GM18508 (cell line): ENCODE measurements around the gene HK1.
"Not testable (repeated sequence)": the region's sequence is repeated elsewhere in the genome, so short reads cannot be mapped to it uniquely, and the experiment has no call there.

Experiments
- ATAC-seq: cut with Tn5 transposase; IDR thresholded peaks from one replicate; pipeline ENCODE4 v1.9.1; 2021; ENCODE audit warnings: moderate number of reproducible peaks; ENCODE audit not compliant: insufficient read depth, unreplicated experiment

The HK1 gene

DNA sequence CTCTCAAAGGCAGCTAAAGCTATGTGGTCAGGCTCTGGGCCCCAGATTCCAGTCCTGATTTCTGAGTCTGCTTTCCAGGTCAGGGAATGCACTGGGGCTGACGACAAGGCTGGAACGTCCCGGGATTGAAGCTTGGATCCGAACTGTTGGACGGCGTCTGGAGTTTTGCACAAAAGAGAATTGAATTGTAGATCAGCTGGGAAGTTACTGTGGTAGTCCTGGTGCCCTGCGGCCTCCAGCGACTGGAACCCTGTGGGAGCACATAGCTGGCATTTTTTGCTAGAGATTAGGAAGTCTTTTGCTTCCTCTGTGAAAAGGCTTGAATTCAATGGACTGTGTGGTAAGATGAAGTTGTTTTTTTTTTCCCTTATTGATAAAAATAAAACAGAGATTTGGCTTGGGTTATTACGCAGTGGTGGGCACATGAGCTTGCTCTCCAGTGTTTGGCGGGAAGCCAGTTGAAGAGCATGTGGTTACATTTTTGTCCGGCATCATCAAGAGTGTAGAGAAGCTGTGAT is at the start of gene HK1:
HK1 (plus strand) TSS at position 51 of the 518 bp plus-strand sequence.
- no peak for ATAC-seq

DNA sequence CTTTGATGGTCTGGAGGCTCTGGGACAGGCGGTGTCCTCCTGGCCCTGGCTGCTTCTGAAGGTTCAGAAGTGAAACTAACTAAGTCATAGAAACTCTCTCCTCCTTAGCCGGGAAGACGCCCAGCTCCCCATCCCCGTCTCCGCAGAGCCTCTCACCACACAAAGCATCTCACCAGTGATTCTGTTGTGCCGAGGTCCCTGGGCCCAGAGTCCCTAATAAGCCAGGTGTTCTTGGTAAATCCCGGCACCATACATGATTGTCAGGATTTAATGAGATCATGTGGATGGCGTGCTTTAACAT is 48.7 kb upstream of the HK1 start:
- no peak for ATAC-seq

DNA sequence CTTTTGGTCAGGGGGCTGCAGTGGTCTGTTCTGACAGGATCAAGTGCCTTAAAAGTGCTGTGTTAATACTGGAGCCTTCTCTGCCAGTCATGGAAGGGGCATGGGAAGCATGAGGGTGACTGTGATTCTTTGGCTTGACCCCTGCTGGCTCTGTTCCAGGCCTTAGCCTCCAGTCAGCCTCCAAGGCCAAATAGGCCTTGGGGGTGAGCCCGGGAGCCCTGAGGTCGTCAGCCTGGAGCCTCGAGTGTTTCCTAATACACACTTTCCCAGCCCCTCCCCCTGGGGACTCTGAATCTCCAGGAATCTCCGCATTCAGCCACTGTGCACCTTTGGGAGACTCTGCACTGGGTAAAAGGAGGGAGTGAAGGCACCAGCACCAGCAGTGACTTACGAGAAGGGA is 48.2 kb upstream of the HK1 start:
- no peak for ATAC-seq

DNA sequence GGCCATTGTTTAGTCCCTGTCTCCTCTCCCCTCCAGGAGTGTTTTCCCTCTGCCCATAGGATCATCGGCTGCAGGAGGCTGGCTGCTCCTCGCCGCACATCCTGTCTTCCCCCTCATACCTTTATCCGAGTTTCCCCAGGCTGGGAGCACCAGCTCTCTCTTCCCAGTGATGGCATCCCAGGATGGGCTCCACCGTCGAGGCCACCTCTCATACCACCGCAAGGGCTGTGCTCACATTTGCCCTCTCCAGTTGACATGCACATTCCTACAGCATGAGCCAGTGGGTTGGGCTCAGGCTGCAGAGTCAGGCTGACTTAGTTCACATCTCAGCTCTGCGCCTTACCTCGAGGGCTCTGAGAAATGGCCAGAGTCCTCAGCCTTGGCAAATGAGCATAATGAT is 46.0 kb upstream of the HK1 start:
- no peak for ATAC-seq

DNA sequence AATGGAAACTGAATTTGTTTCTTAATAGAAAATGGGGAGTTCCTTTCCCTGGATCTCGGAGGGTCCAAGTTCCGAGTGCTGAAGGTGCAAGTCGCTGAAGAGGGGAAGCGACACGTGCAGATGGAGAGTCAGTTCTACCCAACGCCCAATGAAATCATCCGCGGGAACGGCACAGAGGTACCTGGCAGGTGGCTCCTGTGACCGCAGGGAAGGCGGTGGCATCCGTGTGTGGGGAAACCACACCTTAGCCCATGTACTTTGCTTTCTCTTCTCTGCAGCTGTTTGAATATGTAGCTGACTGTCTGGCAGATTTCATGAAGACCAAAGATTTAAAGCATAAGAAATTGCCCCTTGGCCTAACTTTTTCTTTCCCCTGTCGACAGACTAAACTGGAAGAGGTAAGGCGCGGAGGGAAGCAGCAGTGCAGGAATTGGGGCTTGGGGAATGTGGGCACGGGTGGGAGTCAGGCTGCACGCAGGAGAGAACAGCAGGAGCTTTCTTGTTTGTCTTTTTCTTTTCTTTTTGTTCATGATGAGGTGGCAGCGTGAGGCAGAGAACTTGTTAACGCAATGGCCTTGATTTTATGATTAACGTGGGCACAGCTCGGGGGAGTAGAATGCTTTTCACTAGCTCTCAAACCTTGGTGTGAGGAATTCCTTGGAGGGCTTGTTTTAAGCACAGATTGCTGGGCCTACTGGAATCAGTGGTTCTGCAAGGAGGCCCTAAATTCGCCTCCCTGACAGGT is 45.4 kb upstream of the HK1 start:
- ATAC-seq = no peak

DNA sequence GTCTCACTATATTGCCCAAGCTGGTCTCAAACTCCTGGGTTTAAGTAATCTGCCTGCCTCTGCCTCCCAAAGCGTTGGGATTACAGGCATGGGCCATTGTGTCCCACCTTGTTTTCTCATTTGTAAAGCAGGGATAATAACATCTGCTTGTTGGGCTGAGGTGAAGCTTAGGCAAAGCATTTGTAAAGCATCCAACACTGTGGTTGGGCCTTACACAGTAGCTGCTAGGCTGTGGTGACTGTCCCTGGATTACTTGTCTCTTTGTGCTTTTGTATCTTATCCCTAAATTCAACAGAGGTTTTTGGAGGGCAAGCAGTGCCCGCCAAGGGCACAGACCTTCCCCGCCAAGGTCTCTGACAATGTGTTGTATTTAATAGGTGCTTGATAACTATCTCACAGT is 43.8 kb upstream of the HK1 start:
- ATAC-seq = no peak

DNA sequence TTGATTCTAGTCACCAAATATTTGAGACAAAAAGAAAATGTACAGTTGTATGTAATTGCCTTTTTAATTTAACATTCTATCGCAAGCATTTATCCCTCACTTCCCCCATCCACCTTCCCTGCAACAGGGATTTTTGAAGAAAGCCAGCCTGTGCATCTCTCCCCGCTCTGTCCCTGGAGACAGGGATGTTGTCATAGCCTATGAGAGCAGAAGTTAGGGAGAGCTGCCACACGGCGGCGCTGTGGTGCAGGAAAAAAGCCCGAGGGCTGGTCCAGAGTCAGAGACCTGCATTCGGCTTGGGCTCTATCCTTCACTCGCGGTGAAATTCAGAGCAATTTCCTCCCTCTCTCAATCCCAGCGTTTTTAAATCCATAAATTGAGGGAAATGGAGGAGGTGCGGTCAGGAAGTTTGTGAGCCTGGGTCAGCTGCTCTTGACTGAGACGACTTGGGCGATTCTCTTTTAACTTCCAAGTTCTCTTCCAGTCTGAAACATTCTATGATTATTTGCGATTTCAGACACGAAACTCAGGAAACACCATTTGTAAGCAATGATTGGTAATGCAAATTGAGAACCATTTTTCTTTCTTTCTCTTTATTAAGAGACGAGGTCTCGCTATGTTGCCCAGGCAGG is 40.7 kb upstream of the HK1 start:
- peak; percentile 79 for ATAC-seq

DNA sequence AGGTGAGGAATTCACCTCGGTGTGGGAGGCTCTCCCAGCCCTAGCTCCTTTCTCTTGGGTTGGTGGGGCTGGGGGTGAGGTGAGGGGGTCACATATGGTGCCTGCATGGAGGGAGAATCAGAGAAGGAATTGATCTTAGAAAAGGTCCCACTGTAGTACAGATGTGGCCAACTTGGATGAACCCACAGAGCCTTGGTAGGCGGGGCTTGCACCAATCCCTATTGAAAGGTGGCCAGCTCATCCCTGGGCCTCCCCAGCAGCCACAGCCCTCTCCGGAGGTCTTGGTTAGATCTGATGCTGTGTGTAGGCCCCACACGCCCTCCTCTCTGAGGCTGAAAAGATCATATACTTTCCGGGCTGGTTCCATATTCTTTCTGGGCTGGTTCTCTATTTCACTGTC is 39.2 kb upstream of the HK1 start:
- ATAC-seq = no peak

DNA sequence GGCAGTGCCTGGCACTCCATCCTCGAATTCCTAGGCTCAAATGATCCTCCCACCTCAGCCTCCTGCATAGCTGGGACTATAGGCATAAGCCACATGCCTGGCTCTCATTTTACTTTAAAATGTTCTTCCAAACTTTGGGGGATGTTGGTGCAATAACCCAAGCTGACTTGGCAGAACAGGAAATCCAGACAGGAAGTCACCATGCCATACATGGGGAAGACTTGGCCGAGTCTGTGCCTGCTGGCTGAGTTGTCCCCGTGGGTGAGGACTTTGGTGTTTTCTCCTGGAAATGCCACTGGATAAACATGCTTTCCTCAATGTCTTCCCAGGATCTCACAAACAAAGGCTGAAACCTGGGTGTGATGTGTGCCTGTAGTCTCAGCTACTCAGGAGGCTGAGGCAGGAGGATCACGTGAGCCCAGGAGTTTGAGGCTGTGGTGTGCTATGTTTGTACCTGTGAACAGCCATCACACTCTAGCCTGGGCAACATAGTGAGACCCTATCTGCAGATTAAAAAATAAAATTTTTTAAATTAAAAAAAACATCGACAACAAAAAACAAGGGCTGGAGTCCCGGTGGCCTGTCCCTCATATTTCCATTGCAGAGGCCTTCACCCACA is 38.4 kb upstream of the HK1 start:
- ATAC-seq = no peak

DNA sequence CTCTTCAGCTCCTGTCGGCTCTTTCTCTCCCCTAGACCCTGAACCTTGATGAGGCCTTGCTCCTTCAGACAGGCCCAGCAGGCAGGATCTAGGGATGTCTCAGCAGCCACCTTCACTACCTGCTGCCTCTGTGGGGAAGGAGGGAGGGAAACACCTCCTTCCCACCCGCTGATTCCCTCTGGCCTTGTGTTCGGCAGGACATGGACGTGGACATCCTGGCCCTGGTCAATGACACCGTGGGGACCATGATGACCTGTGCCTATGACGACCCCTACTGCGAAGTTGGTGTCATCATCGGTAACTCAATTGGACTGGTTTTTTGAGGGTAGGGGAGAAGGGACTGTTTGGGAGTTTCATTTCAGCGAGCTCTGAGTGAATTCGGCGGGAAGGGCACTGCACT is 37.8 kb upstream of the HK1 start:
- ATAC-seq = no peak

DNA sequence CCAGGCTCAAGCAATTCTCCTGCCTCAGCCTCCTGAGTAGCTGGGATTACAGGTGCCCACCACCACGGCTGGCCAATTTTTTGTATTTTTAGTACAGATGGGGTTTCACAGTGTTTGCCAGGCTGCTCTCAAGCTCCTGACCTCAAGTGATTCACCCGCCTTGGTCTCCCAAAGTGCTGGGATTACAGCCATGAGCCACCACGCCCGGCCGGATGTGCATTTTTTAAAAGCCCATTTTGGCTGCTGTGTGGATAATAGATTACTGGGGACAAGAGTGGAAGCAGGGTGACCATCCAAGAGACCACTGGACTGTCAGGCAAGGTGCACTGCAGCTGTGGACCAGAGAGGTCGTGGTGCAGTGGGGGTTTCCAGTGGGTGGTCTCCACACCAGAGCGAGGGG is 36.7 kb upstream of the HK1 start:
- ATAC-seq = no peak

DNA sequence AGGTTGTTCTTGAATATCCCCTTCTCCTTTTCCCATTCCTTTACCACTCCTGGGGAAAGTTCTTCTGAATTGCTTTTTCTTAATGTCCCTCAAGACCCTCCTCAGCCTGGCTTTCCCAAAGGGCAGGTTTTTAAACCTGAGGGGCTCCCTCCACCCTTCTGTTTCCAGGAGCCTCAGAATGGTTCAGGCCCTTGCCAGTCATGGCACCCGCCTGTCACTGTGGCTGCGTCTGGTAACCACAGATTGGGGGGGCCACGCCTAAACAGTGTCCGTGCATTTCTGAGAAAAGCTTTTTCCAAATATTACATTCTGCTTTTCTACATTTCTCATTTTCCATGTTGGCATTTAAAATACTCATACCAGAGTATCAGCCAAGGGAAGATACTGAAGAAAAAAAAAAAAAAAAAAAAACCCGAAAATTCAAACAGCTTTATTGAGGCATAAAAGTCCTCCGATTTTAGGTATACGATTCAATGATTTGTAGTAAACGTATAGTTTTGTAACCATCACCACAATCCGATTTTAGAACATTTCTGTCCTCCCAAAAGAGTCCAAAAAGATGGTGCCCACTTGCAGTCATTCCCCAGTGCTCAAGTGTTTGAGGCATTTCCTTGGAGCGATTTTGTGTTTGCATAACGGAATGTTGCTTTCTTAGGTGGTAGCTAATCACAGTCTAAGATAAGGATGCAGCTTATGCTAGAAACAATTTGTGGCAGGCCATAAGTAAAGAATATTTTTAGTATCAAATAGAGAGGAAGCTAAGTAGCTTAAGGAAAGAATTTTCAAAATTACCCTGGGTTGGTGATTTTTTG is 36.0 kb upstream of the HK1 start:
- no peak for ATAC-seq

DNA sequence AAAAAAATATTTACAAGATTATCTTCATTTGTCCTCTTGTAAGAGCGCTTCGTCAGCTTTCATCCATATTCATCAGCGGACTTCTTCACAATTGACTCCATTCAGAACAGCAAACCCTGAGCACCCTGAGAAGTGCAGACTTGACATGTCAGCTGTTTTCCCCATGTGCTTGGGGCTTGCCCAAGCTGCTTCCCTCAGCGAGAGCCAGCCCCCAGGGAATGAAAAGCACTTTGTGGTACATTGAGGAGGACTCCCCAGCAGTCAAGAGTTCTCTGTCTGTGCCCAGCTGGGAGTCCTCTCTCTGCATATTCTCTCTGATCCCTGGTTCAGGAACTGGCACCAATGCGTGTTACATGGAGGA is 35.5 kb upstream of the HK1 start:
- no peak for ATAC-seq

DNA sequence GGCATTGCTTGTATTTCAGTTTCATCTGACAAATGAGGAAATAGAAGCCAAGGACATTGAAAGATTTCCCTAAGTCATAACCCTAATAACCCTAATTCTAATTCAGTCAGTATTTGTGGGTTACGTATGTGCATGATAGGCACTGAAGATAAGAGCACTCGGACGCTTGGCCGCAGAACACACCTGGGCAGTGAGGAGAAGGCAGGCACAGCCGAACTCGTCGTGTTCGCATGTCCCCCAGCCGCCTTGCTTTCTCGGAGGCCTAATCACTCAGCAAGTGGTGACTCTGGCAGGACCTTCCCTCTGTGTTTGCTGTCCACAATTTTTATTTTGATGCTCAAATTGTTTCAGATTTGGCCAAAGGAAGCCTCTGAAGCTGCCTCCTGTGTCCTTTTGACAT is 34.5 kb upstream of the HK1 start:
- no peak for ATAC-seq

DNA sequence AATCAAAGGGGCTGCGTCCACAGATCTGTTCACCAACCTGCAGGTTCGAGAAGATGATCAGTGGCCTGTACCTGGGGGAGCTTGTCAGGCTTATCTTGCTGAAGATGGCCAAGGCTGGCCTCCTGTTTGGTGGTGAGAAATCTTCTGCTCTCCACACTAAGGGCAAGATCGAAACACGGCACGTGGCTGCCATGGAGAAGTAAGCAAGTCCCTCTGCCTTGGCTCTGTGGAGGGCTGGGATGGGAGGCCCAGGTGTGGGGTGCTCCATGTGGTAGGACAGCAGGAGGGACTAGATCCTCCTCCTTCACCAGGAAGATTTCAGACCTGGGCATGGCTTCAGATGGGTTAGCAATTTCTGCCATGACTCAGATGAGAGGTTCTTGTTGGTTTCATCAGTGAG is 32.3 kb upstream of the HK1 start:
- no peak for ATAC-seq

DNA sequence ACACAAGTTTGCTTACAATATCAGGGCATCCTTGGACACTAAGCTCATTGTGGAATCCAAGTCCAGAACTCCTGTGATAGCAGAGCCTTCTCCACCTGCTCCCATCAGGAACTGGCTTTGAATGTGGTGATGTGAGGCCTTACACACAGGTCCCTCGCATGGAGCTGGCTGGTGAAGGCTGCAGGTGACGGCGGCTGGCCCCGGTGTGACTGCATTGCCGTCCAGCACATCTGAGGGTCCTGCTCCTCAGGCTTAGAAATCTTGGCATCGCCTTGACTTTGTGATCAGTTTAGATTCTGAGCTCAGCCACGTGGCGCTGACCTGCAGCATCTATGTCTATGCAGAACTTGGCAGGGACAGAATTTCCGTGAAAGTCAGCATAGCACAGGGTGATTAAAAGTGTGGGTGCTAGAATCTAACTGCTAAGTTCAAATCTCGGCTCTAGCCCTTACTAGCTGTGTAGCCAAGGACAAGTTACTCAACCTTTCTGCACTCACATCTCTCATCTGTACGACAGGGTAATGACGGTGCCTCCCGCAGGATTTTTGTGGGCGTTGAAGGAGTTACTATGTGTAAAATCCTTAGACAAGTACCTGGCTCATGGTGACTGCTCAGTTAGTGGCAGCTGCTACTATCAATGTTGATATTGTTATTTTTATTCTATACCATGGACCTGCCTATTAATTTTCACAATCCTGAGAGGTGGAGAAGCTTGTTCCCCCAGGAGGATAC is 31.5 kb upstream of the HK1 start:
- ATAC-seq = no peak

DNA sequence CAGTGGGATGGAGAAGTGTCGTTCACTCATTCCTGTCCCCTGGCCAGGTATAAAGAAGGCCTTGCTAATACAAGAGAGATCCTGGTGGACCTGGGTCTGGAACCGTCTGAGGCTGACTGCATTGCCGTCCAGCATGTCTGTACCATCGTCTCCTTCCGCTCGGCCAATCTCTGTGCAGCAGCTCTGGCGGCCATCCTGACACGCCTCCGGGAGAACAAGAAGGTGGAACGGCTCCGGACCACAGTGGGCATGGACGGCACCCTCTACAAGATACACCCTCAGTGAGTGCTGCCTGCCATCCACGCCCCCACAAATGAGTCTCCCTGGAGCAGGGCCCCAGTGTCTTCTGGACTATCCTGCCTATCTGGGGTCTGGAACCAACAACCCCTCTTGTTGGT is 31.0 kb upstream of the HK1 start:
- no peak for ATAC-seq

DNA sequence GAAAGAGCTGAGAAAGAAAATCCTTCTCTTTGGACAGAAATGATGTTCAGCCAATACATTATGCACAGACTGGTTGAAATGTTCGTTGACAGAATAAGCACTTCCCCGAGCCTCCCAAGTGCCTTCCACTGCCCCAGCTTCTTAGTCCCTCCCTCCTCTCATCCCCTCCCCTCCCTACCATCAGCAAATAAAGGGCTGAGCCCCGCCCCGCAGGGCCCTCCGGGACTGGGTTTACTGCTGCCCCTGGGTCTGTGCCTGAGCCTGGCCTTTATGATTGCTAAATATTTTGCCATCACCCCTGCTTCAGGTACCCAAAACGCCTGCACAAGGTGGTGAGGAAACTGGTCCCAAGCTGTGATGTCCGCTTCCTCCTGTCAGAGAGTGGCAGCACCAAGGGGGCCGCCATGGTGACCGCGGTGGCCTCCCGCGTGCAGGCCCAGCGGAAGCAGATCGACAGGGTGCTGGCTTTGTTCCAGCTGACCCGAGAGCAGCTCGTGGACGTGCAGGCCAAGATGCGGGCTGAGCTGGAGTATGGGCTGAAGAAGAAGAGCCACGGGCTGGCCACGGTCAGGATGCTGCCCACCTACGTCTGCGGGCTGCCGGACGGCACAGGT is 30.1 kb upstream of the HK1 start:
- no peak for ATAC-seq

DNA sequence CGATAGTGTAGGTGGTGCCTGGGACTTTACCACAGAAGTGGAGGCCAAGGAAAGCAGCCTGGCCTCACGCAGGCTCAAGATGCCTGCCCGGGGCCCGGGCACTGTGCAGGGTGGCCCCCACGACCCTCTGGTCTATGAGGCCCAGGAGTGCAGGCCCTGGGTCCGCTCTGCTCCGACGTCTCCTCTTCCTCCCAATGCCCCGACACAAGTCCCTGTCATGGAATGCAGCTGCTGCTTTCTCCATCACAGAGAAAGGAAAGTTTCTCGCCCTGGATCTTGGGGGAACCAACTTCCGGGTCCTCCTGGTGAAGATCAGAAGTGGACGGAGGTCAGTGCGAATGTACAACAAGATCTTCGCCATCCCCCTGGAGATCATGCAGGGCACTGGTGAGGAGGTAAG is 28.3 kb upstream of the HK1 start:
- ATAC-seq = no peak

DNA sequence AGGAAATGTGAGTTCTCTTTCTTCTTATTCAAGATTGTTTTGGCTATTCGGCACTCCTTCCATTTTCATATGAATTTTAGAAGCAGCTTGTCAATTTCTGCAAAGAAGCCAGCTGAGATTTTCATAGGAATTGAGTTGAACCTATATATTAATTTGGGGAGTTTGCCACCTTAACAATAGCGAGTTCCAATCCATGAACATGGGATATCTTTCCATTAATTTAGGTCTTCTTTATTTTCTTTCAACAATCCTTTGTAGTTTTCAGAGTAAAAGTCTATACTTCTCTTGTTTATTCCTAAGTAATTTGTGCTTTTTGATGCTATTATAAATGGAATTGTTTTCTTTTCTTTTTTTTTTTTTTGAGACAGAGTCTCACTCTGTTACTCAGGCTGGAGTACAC is 26.9 kb upstream of the HK1 start:
- not testable (repeated sequence) for ATAC-seq
